Karpas-422 (cell line): ENCODE measurements around the gene OR2T27. TPM values are rescaled to one million over a fixed set of nuclear protein-coding genes. Genes with fewer than 3 reads are reported as not detected.

Experiments
- DNase-seq: peaks from one replicate; pipeline ENCODE4 v3.0.0-alpha.2; 2015
- H2AFZ ChIP-seq: fragments of 200-600 bp; sonication (generic); 2 replicates; pipeline ENCODE4 v1.6.1; 2014; ENCODE audit warnings: antibody characterized with exemption, low read length, mixed read lengths
- H3K27ac ChIP-seq: fragments of 200-600 bp; sonication (generic); 2 replicates; pipeline ENCODE4 v1.5.1; 2014; ENCODE audit warnings: mild to moderate bottlenecking, low read length, moderate library complexity
- H3K27me3 ChIP-seq: fragments of 200-600 bp; sonication (generic); 2 replicates; pipeline ENCODE4 v1.6.1; 2014; ENCODE audit warnings: low read length, mixed read lengths
- H3K36me3 ChIP-seq: fragments of 200-600 bp; sonication (generic); 2 replicates; pipeline ENCODE4 v1.6.1; 2014; ENCODE audit warnings: low read length, mixed read lengths; ENCODE audit not compliant: insufficient read depth
- H3K4me1 ChIP-seq: fragments of 200-600 bp; sonication (generic); 2 replicates; pipeline ENCODE4 v1.6.1; 2014; ENCODE audit warnings: mild to moderate bottlenecking, low read length, mixed read lengths
- H3K4me2 ChIP-seq: fragments of 200-600 bp; sonication (generic); 2 replicates; pipeline ENCODE4 v1.6.1; 2014; ENCODE audit warnings: low read length, low read depth, mild to moderate bottlenecking; ENCODE audit not compliant: poor library complexity, severe bottlenecking
- H3K4me3 ChIP-seq: fragments of 200-600 bp; sonication (generic); 2 replicates; pipeline ENCODE4 v1.5.1; 2014; ENCODE audit warnings: mild to moderate bottlenecking, antibody characterized with exemption, low read length, mixed read lengths
- H3K79me2 ChIP-seq: fragments of 200-600 bp; sonication (generic); 2 replicates; pipeline ENCODE4 v1.6.1; 2014; ENCODE audit warnings: mild to moderate bottlenecking, low read length, mixed read lengths
- H3K9ac ChIP-seq: fragments of 200-600 bp; sonication (generic); 2 replicates; pipeline ENCODE4 v1.6.0; 2014; ENCODE audit warnings: low read length
- H3K9me2 ChIP-seq: fragments of 200-600 bp; sonication (generic), shearing (Covaris generic); replicated peaks from 2 replicates; pipeline ENCODE4 v1.6.0; 2014; ENCODE audit warnings: mild to moderate bottlenecking, low read length, moderate library complexity; ENCODE audit not compliant: insufficient read depth
- H3K9me3 ChIP-seq: fragments of 300-700, 200-600 bp; sonication (generic); 2 replicates; pipeline ENCODE4 v1.6.1; 2014; ENCODE audit warnings: low read length, mixed read lengths
- H4K20me1 ChIP-seq: fragments of 200-600 bp; sonication (generic); 2 replicates; pipeline ENCODE4 v1.6.1; 2014; ENCODE audit warnings: mild to moderate bottlenecking, antibody characterized with exemption, low read length, low read depth; ENCODE audit not compliant: insufficient read depth
- total RNA-seq: library from RNA; depleted of rRNA; stranded (reverse); fragments of >200 nt; shearing (Covaris generic); gene quantifications from 2 replicates; pipeline ENCODE4 v1.2.3, GENCODE V29; 2014; ENCODE audit warnings: low replicate concordance; rRNA removed

Gene OR2T27
- total RNA-seq, 1 experiment from 2014 or later = not detected

GRCh38 chr1:248618119-248618518, 37.2 kb downstream of the OR2T27 start:
- no peak overlapping the region for H3K4me3 ChIP-seq
- H3K4me1 ChIP-seq = peaks cover 19% of the 10 kb centered on the region
- H3K9me3 ChIP-seq = no peaks in the 10 kb centered on the region
- no peaks in the 10 kb centered on the region for H4K20me1 ChIP-seq
- no peaks in the 10 kb centered on the region for H3K79me2 ChIP-seq
- no peaks in the 10 kb centered on the region for H3K9me2 ChIP-seq
- no peaks in the 10 kb centered on the region for H3K36me3 ChIP-seq
- H3K4me2 ChIP-seq = no peak overlapping the region
- DNase-seq = no peak
- H3K27me3 ChIP-seq = no peaks in the 10 kb centered on the region
- H2AFZ ChIP-seq = no peak overlapping the region
- no peak overlapping the region for H3K27ac ChIP-seq
- H3K9ac ChIP-seq = no peak overlapping the region

GRCh38 chr1:248613742-248614141, 41.6 kb downstream of the OR2T27 start:
- H3K9ac ChIP-seq = no peak overlapping the region
- H4K20me1 ChIP-seq = no peaks in the 10 kb centered on the region

GRCh38 chr1:248611883-248612414, 43.4 kb downstream of the OR2T27 start:
- no peaks in the 10 kb centered on the region for H3K36me3 ChIP-seq
- H3K9me2 ChIP-seq = no peaks in the 10 kb centered on the region
- H3K4me3 ChIP-seq = no peak overlapping the region
- H3K27ac ChIP-seq = no peak overlapping the region
- H2AFZ ChIP-seq = no peak overlapping the region
- H3K9ac ChIP-seq = no peak overlapping the region
- DNase-seq = no peak
- no peaks in the 10 kb centered on the region for H3K79me2 ChIP-seq
- H3K27me3 ChIP-seq = no peaks in the 10 kb centered on the region
- H3K4me2 ChIP-seq = no peak overlapping the region
- peaks cover 2% of the 10 kb centered on the region; the same call in 1 of the 2 replicates for H3K4me1 ChIP-seq
- H4K20me1 ChIP-seq = no peaks in the 10 kb centered on the region
- no peaks in the 10 kb centered on the region for H3K9me3 ChIP-seq

More at GRCh38 chr1:248613742-248614141, 41.6 kb downstream of the OR2T27 start:
- Histone ChIP-seq H3K9me2 (no peaks in the 10 kb centered on the region), H3K27me3 (no peaks in the 10 kb centered on the region), H2AFZ (no peak overlapping the region), H3K79me2 (no peaks in the 10 kb centered on the region), H3K4me3 (no peak overlapping the region), H3K27ac (no peak overlapping the region), H3K9me3 (no peaks in the 10 kb centered on the region), H3K36me3 (no peaks in the 10 kb centered on the region), H3K4me1 (no peaks in the 10 kb centered on the region), H3K4me2 (no peak overlapping the region)
- no peak for DNase-seq

- Histone ChIP-seq H3K9me2 (no peaks in the 10 kb centered on the region), H3K9ac (no peak overlapping the region), H3K27ac (no peak overlapping the region), H3K27me3 (no peaks in the 10 kb centered on the region), H3K4me2 (no peak overlapping the region), H3K79me2 (no peaks in the 10 kb centered on the region), H3K9me3 (no peaks in the 10 kb centered on the region), H4K20me1 (no peaks in the 10 kb centered on the region), H3K36me3 (no peaks in the 10 kb centered on the region), H3K4me1 (peaks cover 2% of the 10 kb centered on the region; the same call in 1 of the 2 replicates), H2AFZ (no peak overlapping the region), H3K4me3 (no peak overlapping the region)
- DNase-seq = no peak
These were observed 45.0 kb downstream of the OR2T27 start for GRCh38 chr1:248610301-248610700.

Other genes starting within 250 kb of the OR2T27 start
- not detected in 2 replicates for gene OR2T2, start 209.9 kb downstream of the OR2T27 start, total RNA-seq
- gene OR2T3, start 182.2 kb downstream of the OR2T27 start, total RNA-seq = not detected in 2 replicates
- gene OR2T5, start 166.9 kb downstream of the OR2T27 start, total RNA-seq = not detected in 2 replicates
- gene OR2G6, start 147.5 kb downstream of the OR2T27 start, total RNA-seq = not detected in 2 replicates
- gene OR2T29, start 92.8 kb downstream of the OR2T27 start, total RNA-seq = not detected in 2 replicates
- gene OR2T34, start 80.8 kb downstream of the OR2T27 start, total RNA-seq = not detected in 2 replicates
- gene OR2T10, start 57.8 kb downstream of the OR2T27 start, total RNA-seq = not detected in 2 replicates
- not detected in 2 replicates for gene OR2T11, start 20.4 kb downstream of the OR2T27 start, total RNA-seq
- gene OR2T35, start 10.2 kb downstream of the OR2T27 start, total RNA-seq = not detected in 2 replicates
- gene OR14I1, start 47.2 kb upstream of the OR2T27 start, total RNA-seq = not detected in 2 replicates
- not detected in 2 replicates for gene LYPD8, start 100.2 kb upstream of the OR2T27 start, total RNA-seq
- 14.6 and 24.1 TPM in 2 replicates for gene SH3BP5L, start 170.4 kb upstream of the OR2T27 start, total RNA-seq
- 16.7 and 38.3 TPM in 2 replicates for gene ZNF672, start 182.7 kb upstream of the OR2T27 start, total RNA-seq
- gene ZNF692, start 203.6 kb upstream of the OR2T27 start, total RNA-seq = 27.2 and 62.6 TPM in 2 replicates